Sigmoid colon (tissue), 4 donors: Measurements from ENCODE around the gene RHOA.

ENCODE experiments used
- CTCF ChIP-seq, 4 experiments: fragments of 450-650 bp in 3 of 4; fragments of 200-600 bp in 1 of 4; IDR thresholded peaks; one replicate each; pipeline ENCODE4 v1.5.1; 2016 to 2019; ENCODE audit warnings: antibody characterized with exemption in 4 of 4, mild to moderate bottlenecking in 3 of 4, moderate library complexity in 2 of 4
- POLR2A ChIP-seq, 2 donors: fragments of 450-650 bp; IDR thresholded peaks; one replicate each; pipeline ENCODE4 v1.6.1; 2016; ENCODE audit warnings: antibody characterized with exemption in 2 of 2, mild to moderate bottlenecking in 2 of 2, moderate library complexity in 2 of 2
- POLR2AphosphoS5 ChIP-seq, 4 donors: sonication (generic); formaldehyde crosslinking; IDR thresholded peaks; one replicate each; pipeline ENCODE4 v1.6.1; 2017; ENCODE audit warnings: antibody characterized with exemption in 4 of 4

- TF ChIP-seq CTCF (IDR thresholded peaks at IDR 0.05) (no peak), POLR2A (IDR thresholded peaks at IDR 0.05) (no peak), POLR2AphosphoS5 (IDR thresholded peaks at IDR 0.05) (no peak)
Measured at GRCh38 chr3:49333091-49333490, 78.7 kb downstream of the RHOA start.
